GM12878 (cell line): ENCODE results near the gene CD69. TPM values are rescaled to one million over a fixed set of nuclear protein-coding genes. Genes with fewer than 3 reads are reported as not detected.
A peak's percentile ranks its signal among the peaks of the same experiment; 100 is the strongest.

Source experiments
- ATF7 ChIP-seq: fragments of 450-650 bp; IDR thresholded peaks from 2 replicates; pipeline ENCODE4 v1.6.1; 2016; ENCODE audit warnings: low read depth, mild to moderate bottlenecking
- CUX1 ChIP-seq: IDR thresholded peaks from 2 replicates; pipeline ENCODE4 v1.6.1; 2012; ENCODE audit warnings: improper control_type of control experiment, low read depth, low read length; ENCODE audit not compliant: insufficient replicate concordance
- EGR1 ChIP-seq, 2 experiments: IDR thresholded peaks; 1 replicate in 1 of 2; 2 replicates in 1 of 2; pipeline ENCODE4 v1.6.1; 2011 to 2012; ENCODE audit warnings: low read depth in 2 of 2, low read length in 2 of 2, borderline replicate concordance in 1 of 2, mild to moderate bottlenecking in 1 of 2, moderate library complexity in 1 of 2
- HCFC1 ChIP-seq: fragments of 150-350 bp; IDR thresholded peaks from 2 replicates; pipeline ENCODE4 v1.6.1; 2014; ENCODE audit warnings: low read length
- MYC ChIP-seq: IDR thresholded peaks from 2 replicates; pipeline ENCODE4 v1.6.1; 2011; ENCODE audit warnings: mild to moderate bottlenecking, low read length, moderate library complexity, inconsistent platforms; ENCODE audit not compliant: insufficient read depth, insufficient replicate concordance, insufficient read length, severe bottlenecking
- NFYA ChIP-seq: IDR thresholded peaks from 2 replicates; pipeline ENCODE4 v1.6.1; 2011; ENCODE audit warnings: low read depth, mild to moderate bottlenecking, low read length, improper control_type of control experiment, borderline replicate concordance
- POLR2AphosphoS5 ChIP-seq: IDR thresholded peaks from 2 replicates; pipeline ENCODE4 v1.6.1; 2011; ENCODE audit warnings: mild to moderate bottlenecking, low read length, inconsistent platforms
- TAF1 ChIP-seq: IDR thresholded peaks from 2 replicates; pipeline ENCODE4 v1.6.1; 2011; ENCODE audit warnings: mild to moderate bottlenecking, low read depth, low read length, borderline replicate concordance
- TCF3 ChIP-seq: IDR thresholded peaks from 2 replicates; pipeline ENCODE4 v1.6.1; 2012; ENCODE audit warnings: low read depth, mild to moderate bottlenecking, low read length, borderline replicate concordance; ENCODE audit not compliant: insufficient read depth
- ZBTB4 ChIP-seq: fragments of 450-650 bp; formaldehyde crosslinking; IDR thresholded peaks from 2 replicates; pipeline ENCODE4 v1.4.0; 2022; ENCODE audit warnings: mild to moderate bottlenecking, moderate library complexity
- polyA plus RNA-seq, 11 experiments: library from polyadenylated mRNA; depleted of rRNA in 4 of 11; unstranded in 6 of 11; stranded (reverse) in 5 of 11; fragments of >200 nt; fragmentation: Nextera tagmentation in 4 of 11; fragmentation: Illumina TruSeq in 1 of 11; extraction: Ambion mirVana in 4 of 11; extraction: Trizol in 1 of 11; gene quantifications; 1 replicate in 1 of 11; 2 replicates in 10 of 11; pipeline versions ENCODE4 v1.2.1 to v1.2.3, GENCODE V29; 2011 to 2016; ENCODE audit warnings: inconsistent platforms in 2 of 11, missing spikeins in 2 of 11, low read depth in 1 of 11
- total RNA-seq, 4 experiments: library from RNA; depleted of rRNA in 3 of 4; stranded (reverse); fragments of >200 nt in 3 of 4; fragmentation: Illumina TruSeq in 1 of 4; extraction: Trizol in 1 of 4; gene quantifications; 2 replicates each; pipeline versions ENCODE4 v1.2.1 to v1.2.3, GENCODE V29; 2013 to 2021
- TF ChIP-seq, protein P1 (sequence below): fragments of 450-650 bp; IDR thresholded peaks from 2 replicates; pipeline ENCODE4 v1.6.1; 2017; ENCODE audit warnings: mild to moderate bottlenecking, moderate library complexity
- TF ChIP-seq, protein P2 (sequence below), 3 experiments: IDR thresholded peaks in 2 of 3; conservative IDR thresholded peaks in 1 of 3; 2 replicates each; pipeline ENCODE4 v1.5.1; 2011; ENCODE audit warnings: low read depth in 3 of 3, low read length in 3 of 3, mild to moderate bottlenecking in 3 of 3, control low read depth in 2 of 3, moderate library complexity in 2 of 3, inconsistent platforms in 1 of 3, mixed read lengths in 1 of 3; ENCODE audit not compliant: control insufficient read depth in 2 of 3, insufficient read depth in 1 of 3; ENCODE audit errors: extremely low read depth in 1 of 3

CD69 gene
- total and polyA plus RNA-seq, 10 of the 15 experiments (the other 5 are each of a cell fraction or from before 2014, with no cell fraction given): 7.3 to 156 (median 15.0) TPM

DNA sequence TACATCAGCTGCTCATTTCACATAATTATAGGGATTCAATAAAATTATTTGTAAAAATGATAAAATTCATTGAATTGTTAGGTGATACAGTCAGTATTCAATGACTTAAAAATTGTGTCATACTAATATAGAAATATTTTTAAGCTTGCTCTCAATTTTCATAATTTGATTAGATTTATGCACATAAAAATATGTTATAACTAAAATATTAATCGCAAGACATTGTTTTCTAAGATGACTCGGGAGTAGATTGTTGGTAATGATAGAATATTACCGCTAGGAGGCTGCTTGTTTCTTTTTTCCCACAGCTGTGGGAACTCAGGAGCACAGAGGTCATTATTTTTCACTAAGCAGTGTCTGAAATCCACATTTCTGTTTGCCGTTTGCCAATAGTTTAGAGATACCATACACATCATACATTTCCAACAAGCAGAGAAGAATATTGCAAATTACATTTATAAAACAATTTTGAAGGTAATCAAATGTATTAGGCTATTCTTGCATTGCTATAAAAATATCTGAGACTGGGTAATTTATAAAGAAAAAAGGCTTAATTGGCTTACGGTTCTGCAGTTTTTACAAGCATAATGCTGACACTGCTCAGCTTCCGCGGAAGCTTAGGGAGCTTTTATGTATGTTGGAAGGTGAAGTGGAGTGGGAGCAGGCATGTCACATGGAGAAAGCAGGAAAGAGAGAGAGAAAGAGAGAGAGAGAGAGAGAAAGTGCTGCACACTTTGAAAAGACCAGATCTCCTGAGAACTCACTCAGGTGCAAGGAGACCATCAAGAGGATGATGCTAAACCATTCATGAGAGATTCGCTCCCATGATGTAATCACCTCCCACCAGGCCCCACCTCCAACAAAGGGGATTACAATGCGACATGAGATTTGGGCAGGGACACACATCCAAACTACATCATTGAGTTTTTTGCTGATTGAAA, 9.2 kb downstream of the CD69 start (continued):
- TF ChIP-seq CUX1 (peak; percentile 78), MYC (no peak), EGR1 (IDR thresholded peaks at IDR 0.05; ENCODE audit: borderline replicate concordance in 1 of 2, low read depth in 2 of 2, low read length in 2 of 2) (no peak), POLR2AphosphoS5 (peak; percentile 98), TCF3 (no peak), TAF1 (no peak), HCFC1 (no peak), NFYA (no peak), ATF7 (peak; percentile 83), ZBTB4 (CRISPR knock-in tag) (0 out of 2 replicates have a peak, but pooled peaks have one; percentile 81)
- TF ChIP-seq, protein P1, sequence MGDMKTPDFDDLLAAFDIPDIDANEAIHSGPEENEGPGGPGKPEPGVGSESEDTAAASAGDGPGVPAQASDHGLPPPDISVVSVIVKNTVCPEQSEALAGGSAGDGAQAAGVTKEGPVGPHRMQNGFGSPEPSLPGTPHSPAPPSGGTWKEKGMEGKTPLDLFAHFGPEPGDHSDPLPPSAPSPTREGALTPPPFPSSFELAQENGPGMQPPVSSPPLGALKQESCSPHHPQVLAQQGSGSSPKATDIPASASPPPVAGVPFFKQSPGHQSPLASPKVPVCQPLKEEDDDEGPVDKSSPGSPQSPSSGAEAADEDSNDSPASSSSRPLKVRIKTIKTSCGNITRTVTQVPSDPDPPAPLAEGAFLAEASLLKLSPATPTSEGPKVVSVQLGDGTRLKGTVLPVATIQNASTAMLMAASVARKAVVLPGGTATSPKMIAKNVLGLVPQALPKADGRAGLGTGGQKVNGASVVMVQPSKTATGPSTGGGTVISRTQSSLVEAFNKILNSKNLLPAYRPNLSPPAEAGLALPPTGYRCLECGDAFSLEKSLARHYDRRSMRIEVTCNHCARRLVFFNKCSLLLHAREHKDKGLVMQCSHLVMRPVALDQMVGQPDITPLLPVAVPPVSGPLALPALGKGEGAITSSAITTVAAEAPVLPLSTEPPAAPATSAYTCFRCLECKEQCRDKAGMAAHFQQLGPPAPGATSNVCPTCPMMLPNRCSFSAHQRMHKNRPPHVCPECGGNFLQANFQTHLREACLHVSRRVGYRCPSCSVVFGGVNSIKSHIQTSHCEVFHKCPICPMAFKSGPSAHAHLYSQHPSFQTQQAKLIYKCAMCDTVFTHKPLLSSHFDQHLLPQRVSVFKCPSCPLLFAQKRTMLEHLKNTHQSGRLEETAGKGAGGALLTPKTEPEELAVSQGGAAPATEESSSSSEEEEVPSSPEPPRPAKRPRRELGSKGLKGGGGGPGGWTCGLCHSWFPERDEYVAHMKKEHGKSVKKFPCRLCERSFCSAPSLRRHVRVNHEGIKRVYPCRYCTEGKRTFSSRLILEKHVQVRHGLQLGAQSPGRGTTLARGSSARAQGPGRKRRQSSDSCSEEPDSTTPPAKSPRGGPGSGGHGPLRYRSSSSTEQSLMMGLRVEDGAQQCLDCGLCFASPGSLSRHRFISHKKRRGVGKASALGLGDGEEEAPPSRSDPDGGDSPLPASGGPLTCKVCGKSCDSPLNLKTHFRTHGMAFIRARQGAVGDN: no peak
- TF ChIP-seq, protein P2, sequence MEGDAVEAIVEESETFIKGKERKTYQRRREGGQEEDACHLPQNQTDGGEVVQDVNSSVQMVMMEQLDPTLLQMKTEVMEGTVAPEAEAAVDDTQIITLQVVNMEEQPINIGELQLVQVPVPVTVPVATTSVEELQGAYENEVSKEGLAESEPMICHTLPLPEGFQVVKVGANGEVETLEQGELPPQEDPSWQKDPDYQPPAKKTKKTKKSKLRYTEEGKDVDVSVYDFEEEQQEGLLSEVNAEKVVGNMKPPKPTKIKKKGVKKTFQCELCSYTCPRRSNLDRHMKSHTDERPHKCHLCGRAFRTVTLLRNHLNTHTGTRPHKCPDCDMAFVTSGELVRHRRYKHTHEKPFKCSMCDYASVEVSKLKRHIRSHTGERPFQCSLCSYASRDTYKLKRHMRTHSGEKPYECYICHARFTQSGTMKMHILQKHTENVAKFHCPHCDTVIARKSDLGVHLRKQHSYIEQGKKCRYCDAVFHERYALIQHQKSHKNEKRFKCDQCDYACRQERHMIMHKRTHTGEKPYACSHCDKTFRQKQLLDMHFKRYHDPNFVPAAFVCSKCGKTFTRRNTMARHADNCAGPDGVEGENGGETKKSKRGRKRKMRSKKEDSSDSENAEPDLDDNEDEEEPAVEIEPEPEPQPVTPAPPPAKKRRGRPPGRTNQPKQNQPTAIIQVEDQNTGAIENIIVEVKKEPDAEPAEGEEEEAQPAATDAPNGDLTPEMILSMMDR (IDR thresholded peaks at IDR 0.05 in 2 of 3, conservative IDR thresholded peaks at IDR 0.05 in 1 of 3; ENCODE audit: control insufficient read depth in 2 of 3, extremely low read depth in 1 of 3, insufficient read depth in 1 of 3, low read depth in 3 of 3, low read length in 3 of 3): peak; percentile 51 to 67 (median 55); a peak in 5 of 6 replicates
